Activated CD4-positive, alpha-beta T cell treated with anti-CD3 and anti-CD28 coated beads, Interleukin-2, amount 50 U/mL, for 1 hour (primary cell): ENCODE measurements around the gene CCDC178.

Experiments
- DNase-seq: peaks from one replicate; pipeline ENCODE4 v3.0.0-alpha.2; 2020

Gene CCDC178

GRCh38 chr18:32907648-32908423 is 532.7 kb downstream of the CCDC178 start:
- DNase-seq = no peak

GRCh38 chr18:32907311-32907585 is 533.3 kb downstream of the CCDC178 start:
- DNase-seq = no peak

DNA sequence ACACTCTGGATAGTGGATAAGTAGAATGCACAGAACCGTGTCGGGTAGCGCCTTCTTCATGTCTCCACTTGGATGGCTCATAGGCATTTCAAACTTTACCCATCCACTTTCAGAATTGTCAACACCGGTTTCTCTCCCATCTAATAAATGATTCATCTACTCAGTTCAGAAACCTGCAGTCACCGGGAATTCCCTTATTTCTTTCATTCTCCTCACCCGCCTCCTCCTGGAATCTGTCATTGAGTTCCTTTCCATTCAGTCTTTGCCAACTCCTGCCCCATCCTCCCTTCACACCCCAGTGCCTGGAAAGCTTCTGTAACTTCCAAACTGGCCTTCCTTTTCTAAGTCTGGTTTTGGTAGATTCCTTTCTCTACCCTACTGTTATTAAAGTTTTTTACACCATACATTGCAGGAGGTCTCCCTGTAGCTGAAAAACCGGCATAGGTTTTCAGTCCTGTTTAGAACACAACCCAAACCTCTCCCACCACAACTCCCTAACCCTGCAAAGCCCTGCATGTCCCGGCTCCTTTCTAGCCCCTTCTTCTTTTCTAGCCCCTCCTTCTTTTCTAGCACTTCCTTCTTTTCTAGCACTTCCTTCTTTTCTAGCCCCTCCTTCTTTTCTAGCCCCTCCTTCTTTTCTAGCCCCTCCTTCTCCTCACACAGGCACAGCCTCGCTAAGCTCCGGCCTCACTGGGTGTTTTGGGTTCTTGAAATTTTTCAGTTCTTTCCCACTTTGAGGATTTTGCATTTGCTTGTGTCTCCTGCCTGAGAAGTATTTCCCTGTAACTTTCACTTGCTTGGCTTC is 533.8 kb downstream of the CCDC178 start:
- DNase-seq = no peak

GRCh38 chr18:32905651-32906050 is 534.9 kb downstream of the CCDC178 start:
- DNase-seq = no peak

DNA sequence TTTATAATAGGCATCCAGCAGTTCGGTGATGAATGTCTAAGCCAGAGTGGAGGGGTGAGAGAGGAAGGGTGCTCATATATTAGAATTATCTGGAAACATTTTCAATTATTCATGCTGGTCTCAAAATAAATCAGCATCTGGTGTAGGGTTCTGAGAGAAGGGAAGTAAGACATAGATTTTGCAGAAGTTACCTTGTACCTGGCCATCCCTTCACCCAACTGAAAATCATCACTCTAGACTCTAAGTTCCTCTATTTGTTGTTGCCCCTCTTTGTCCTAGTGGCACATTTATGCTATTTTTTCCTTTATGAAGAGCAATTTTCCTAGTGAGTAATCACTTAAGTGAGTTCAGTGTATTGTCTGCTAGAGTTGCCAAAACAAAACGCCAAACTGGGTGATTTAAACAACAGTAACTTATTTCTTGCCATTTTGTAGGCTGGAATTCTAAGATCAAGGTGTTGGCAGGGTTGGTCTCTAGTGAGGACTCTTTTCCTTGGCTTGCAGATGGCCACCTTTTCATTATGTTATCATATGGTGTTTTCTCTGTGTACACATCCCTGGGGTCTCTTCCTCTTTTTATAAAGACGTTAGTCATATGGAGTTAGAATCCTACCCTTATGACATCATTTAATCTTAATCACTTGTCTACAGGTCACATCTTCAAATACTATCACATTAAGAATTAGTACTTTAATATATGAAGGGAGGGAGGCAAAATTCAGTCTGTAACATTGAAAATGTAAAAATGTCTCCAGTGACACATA is 537.8 kb downstream of the CCDC178 start:
- DNase-seq = no peak

- DNase-seq = no peak
Observed at GRCh38 chr18:32899819-32900218, 540.7 kb downstream of the CCDC178 start.

GRCh38 chr18:32896776-32897547 is 543.6 kb downstream of the CCDC178 start:
- DNase-seq = no peak

- no peak for DNase-seq
Observed at GRCh38 chr18:32893915-32894314, 546.6 kb downstream of the CCDC178 start.

- DNase-seq = no peak
Observed at GRCh38 chr18:32891797-32892196, 548.7 kb downstream of the CCDC178 start.

DNA sequence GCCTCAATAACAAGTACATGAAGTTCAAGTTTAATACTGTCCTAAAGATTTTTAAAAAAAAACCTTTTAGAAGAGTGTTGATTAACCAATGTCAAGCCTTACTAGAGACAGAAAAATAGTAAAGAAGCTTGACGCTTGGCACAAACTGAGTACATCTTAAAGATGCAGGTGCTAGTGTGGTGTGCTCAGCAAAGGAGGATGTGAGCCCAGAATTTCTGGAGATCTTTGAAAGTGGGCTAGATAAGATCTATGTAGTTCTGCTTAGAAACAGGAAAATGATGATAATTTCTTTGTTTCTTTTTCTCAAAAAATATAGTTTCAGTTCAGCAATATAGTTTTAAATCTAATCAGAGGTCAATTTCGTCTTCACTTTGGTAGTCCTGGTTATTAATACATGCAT is 549.4 kb downstream of the CCDC178 start:
- no peak for DNase-seq

- no peak for DNase-seq
Observed at GRCh38 chr18:32889615-32890593, 550.6 kb downstream of the CCDC178 start.

DNA sequence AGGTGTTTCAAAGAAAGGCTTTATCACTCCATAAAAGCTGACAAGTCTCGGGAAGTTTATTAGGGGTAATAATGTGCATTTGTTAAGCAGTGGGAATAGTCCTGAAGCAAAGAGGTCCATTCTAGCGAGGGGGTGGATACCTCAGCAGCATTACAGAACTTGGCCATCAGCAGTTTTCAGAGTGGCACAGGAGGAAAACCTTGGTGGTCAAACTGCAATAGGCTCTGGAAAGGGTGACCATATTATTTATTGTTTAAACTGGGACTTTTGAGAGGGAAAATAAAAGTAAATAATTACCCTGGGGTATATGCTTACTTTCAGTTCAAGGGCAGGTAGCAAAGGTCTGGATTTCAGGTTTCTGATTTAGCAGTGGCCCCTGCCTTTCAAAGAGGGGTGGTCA is 552.2 kb downstream of the CCDC178 start:
- no peak for DNase-seq
